Natural killer cell (primary cell): Measurements from ENCODE around the gene ATF5. TPM values are rescaled to one million over a fixed set of nuclear protein-coding genes. Genes with fewer than 3 reads are reported as not detected.
"Not testable (repeated sequence)": the region's sequence is repeated elsewhere in the genome, so short reads cannot be mapped to it uniquely, and the experiment has no call there.

Experiments
- ATAC-seq, 3 donors: fragments of 150-1000 bp in 2 of 3; fragments of 200-7000 bp in 1 of 3; cut with Tn5 transposase; 1 replicate in 1 of 3; 2 replicates in 2 of 3; pipeline ENCODE4 v1.10.0; 2021; ENCODE audit warnings: mild to moderate bottlenecking in 2 of 3, moderate library complexity in 2 of 3
- DNase-seq, 2 donors: peaks; one replicate each; pipeline versions ENCODE4 v3.0.0 to v3.0.0-alpha.2; 2013 to 2021; ENCODE audit warnings: mixed read lengths in 1 of 2
- H3K27ac ChIP-seq: one replicate; pipeline ENCODE4 v1.5.1; 2013; ENCODE audit warnings: mild to moderate bottlenecking, low read length
- H3K27me3 ChIP-seq: one replicate; pipeline ENCODE4 v1.6.1; 2013; ENCODE audit warnings: low read length; ENCODE audit not compliant: control insufficient read depth, insufficient read depth
- H3K36me3 ChIP-seq: one replicate; pipeline ENCODE4 v1.6.1; 2013; ENCODE audit warnings: low read length; ENCODE audit not compliant: control insufficient read depth, insufficient read depth
- H3K4me1 ChIP-seq: one replicate; pipeline ENCODE4 v1.6.1; 2013; ENCODE audit warnings: low read length; ENCODE audit not compliant: control insufficient read depth, insufficient read depth
- H3K4me3 ChIP-seq: one replicate; pipeline ENCODE4 v1.5.1; 2013; ENCODE audit warnings: low read length
- H3K9me3 ChIP-seq: one replicate; pipeline ENCODE4 v1.6.1; 2013; ENCODE audit warnings: low read length; ENCODE audit not compliant: control insufficient read depth, insufficient read depth
- H3K27ac Mint-ChIP-seq, 2 donors: one replicate each; pipeline ENCODE4 v1.8.0; 2022; ENCODE audit warnings: mild to moderate bottlenecking in 2 of 2, mixed read lengths in 2 of 2, moderate library complexity in 1 of 2
- H3K27me3 Mint-ChIP-seq, 2 donors: one replicate each; pipeline ENCODE4 v1.8.0; 2022; ENCODE audit warnings: low read depth in 2 of 2, mixed read lengths in 2 of 2
- H3K36me3 Mint-ChIP-seq: one replicate; pipeline ENCODE4 v1.8.0; 2022; ENCODE audit warnings: mixed read lengths
- H3K4me1 Mint-ChIP-seq, 2 donors: one replicate each; pipeline ENCODE4 v1.8.0; 2022; ENCODE audit warnings: mixed read lengths in 2 of 2
- H3K4me3 Mint-ChIP-seq: one replicate; pipeline ENCODE4 v1.8.0; 2022; ENCODE audit warnings: mild to moderate bottlenecking, moderate library complexity, mixed read lengths
- H3K9me3 Mint-ChIP-seq, 2 donors: one replicate each; pipeline ENCODE4 v1.8.0; 2022; ENCODE audit warnings: mixed read lengths in 2 of 2
- WGBS: methylation state at CpG from one replicate; pipeline ENCODE4 v1.1.7; 2013; ENCODE audit warnings: missing lambda C conversion rate; ENCODE audit not compliant: insufficient coverage; 5-methylcytosine and 5-hydroxymethylcytosine counted together
- intact Hi-C: fragments of 100-400 bp; cut with micrococcal nuclease; formaldehyde crosslinking; loops from one replicate; pipeline ENCODE4 v1.14.2; 2022
- total RNA-seq, 4 donors: library from RNA; stranded (reverse); fragments of 120-200 nt in 1 of 4; gene quantifications; one replicate each; pipeline versions ENCODE4 v1.2.3 to v1.2.4, GENCODE V29; 2013 to 2022
- TF ChIP-seq, protein P1 (sequence below): fragments of 200-600 bp; IDR thresholded peaks from one replicate; pipeline ENCODE4 v1.8.0; 2022; ENCODE audit warnings: antibody characterized with exemption

Gene ATF5
- total RNA-seq, 3 donors from 2014 or later (not counting 1 experiment from before 2014, with no cell fraction given), result 11.7 to 15.4 (median 14.2) TPM

DNA sequence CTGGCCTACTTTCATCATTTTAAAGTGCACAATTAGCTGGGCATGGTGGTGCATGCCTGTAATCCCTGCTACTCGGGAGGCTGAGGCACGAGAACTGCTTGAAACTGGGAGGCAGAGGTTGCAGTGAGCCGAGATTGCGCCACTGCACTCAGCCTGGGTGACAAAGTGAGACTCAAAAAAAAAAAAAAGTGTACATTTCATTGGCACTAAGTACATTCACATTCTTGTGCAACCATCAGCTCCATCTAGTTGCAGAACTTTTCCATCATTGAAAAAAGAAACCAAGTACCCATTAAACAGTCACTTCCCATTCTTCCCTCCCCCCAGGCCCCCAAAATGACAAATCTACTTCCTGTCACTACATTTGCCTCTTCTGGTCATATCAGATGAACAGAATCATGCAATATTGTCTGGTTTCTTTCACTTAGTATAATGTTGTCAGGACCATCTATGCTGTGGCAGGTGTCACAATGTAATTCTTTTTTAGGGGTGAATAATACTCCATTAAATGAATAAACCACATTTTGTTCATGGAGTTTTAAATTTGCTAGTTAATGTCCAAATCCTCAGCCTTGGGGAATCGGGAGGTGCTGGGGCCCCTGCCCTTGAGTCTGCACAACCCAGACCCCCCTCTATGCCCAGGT, 39.4 kb downstream of the ATF5 start:
- H3K9me3 Mint-ChIP-seq, result no peaks in the 10 kb centered on the region
- no peak overlapping the region for H3K27ac ChIP-seq
- intact Hi-C loops, result no loop called here
- H3K27me3 Mint-ChIP-seq, result peaks cover 0 to 5% of the 10 kb centered on the region in 2 donors
- H3K36me3 ChIP-seq, result no peaks in the 10 kb centered on the region
- no peak for DNase-seq
- TF ChIP-seq, protein P1, sequence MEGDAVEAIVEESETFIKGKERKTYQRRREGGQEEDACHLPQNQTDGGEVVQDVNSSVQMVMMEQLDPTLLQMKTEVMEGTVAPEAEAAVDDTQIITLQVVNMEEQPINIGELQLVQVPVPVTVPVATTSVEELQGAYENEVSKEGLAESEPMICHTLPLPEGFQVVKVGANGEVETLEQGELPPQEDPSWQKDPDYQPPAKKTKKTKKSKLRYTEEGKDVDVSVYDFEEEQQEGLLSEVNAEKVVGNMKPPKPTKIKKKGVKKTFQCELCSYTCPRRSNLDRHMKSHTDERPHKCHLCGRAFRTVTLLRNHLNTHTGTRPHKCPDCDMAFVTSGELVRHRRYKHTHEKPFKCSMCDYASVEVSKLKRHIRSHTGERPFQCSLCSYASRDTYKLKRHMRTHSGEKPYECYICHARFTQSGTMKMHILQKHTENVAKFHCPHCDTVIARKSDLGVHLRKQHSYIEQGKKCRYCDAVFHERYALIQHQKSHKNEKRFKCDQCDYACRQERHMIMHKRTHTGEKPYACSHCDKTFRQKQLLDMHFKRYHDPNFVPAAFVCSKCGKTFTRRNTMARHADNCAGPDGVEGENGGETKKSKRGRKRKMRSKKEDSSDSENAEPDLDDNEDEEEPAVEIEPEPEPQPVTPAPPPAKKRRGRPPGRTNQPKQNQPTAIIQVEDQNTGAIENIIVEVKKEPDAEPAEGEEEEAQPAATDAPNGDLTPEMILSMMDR, result no peak
- H3K36me3 Mint-ChIP-seq, result no peaks in the 10 kb centered on the region
- H3K4me1 ChIP-seq, result peaks cover 29% of the 10 kb centered on the region
- H3K4me3 ChIP-seq, result no peak overlapping the region
- peaks cover 5% of the 10 kb centered on the region for H3K9me3 ChIP-seq
- H3K4me1 Mint-ChIP-seq, result peaks cover 6 to 7% of the 10 kb centered on the region in 2 donors
- H3K27me3 ChIP-seq, result peaks cover 7% of the 10 kb centered on the region
- 83% methylated on average over 4 of the region's 5 CpGs for WGBS
- no peak for ATAC-seq
- no peak overlapping the region for H3K27ac Mint-ChIP-seq
- no peak overlapping the region for H3K4me3 Mint-ChIP-seq

DNA sequence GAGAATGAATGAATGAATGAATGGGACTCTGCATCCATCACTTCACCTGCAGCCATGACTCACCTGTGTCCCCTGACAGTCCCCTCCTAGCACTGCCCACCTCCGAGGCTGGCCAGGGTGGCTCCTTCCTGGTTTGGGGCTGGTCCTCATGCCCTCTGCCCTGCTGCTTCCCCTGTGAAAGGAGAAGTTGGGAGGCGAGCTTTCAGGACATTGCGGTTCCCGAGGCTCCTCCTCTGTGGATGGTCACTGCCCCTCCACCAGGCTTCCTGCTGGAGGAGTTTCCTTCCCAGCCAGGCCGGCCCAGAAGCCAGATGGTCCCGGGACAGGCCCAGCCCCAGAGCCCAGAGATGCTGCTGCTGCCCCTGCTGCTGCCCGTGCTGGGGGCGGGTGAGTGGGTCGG, 40.4 kb downstream of the ATF5 start:
- H3K4me1 ChIP-seq, result peaks cover 29% of the 10 kb centered on the region
- peak in 2 of 3 donors; percentile 14 to 18 for ATAC-seq
- intact Hi-C loops, H3K9me3 ChIP-seq, H3K27ac Mint-ChIP-seq, H3K9me3 Mint-ChIP-seq, H3K36me3 ChIP-seq, H3K27ac ChIP-seq, H3K27me3 Mint-ChIP-seq, DNase-seq, H3K36me3 Mint-ChIP-seq, H3K4me1 Mint-ChIP-seq, H3K27me3 ChIP-seq, H3K4me3 Mint-ChIP-seq, H3K4me3 ChIP-seq: not testable (repeated sequence)
- no CpG with 5 or more reads among the region's 9 CpGs for WGBS

DNA sequence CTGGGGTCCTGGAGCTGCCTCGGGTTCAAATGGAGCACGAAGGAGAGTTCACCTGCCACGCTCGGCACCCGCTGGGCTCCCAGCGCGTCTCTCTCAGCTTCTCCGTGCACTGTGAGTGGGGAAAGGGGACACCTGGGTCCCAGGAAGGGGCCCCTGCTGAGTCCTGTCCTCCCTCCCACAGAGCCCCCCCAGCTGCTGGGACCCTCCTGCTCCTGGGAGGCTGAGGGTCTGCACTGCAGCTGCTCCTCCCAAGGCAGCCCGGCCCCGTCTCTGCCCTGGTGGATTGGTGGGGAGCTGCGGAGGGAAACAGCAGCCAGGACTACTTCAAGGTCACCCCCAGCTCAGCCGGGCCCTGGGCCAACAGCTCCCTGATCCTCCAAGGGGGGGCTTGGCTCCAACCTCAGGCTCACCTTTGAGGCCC, 43.0 kb downstream of the ATF5 start:
- intact Hi-C loops, result no loop called here
- WGBS, result 88% methylated on average over 6 of the region's 12 CpGs
- peaks cover 18% of the 10 kb centered on the region for H3K36me3 ChIP-seq
- ATAC-seq (no peak), DNase-seq (no peak)
- TF ChIP-seq, protein P1, result no peak
- no peaks in the 10 kb centered on the region for H3K36me3 Mint-ChIP-seq
- H3K4me1 Mint-ChIP-seq, result no peaks in the 10 kb centered on the region
- no peak overlapping the region for H3K27ac Mint-ChIP-seq
- H3K9me3 Mint-ChIP-seq, result no peaks in the 10 kb centered on the region
- H3K4me3 ChIP-seq, result no peak overlapping the region
- peaks cover 7% of the 10 kb centered on the region for H3K4me1 ChIP-seq
- no peaks in the 10 kb centered on the region for H3K9me3 ChIP-seq
- H3K4me3 Mint-ChIP-seq, result no peak overlapping the region
- no peak overlapping the region for H3K27ac ChIP-seq
- peaks cover 0 to 5% of the 10 kb centered on the region in 2 donors for H3K27me3 Mint-ChIP-seq
- H3K27me3 ChIP-seq, result peaks cover 7% of the 10 kb centered on the region

DNA sequence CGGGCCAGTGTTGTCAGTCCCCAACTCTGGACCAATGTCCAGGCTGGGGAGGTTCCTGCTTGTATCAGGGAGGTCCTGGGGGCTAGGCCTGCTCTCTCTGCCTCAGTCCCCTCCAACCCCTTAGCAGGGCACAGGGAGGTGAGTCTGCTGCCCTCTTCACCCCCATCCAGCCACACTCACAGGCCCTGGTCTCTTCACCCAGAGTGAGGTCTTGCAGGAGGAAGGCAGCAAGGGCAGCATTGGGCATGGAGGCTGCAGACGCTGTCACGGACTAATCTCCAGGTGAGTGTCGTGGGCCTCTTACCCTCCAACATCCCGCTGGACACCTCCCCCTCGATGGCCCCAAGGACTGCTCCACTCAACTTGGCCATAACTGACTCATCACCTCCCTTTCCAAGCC, 43.8 kb downstream of the ATF5 start:
- H3K4me1 ChIP-seq, result peaks cover 7% of the 10 kb centered on the region
- H3K4me1 Mint-ChIP-seq, result no peaks in the 10 kb centered on the region
- no peaks in the 10 kb centered on the region for H3K9me3 Mint-ChIP-seq
- intact Hi-C loops, result no loop called here
- H3K36me3 Mint-ChIP-seq, result no peaks in the 10 kb centered on the region
- H3K36me3 ChIP-seq, result peaks cover 23% of the 10 kb centered on the region
- H3K27me3 Mint-ChIP-seq, result peaks cover 0 to 5% of the 10 kb centered on the region in 2 donors
- H3K27me3 ChIP-seq, result peaks cover 7% of the 10 kb centered on the region
- TF ChIP-seq, protein P1, result no peak
- H3K27ac Mint-ChIP-seq, result no peak overlapping the region
- no peak for ATAC-seq
- no peak overlapping the region for H3K4me3 Mint-ChIP-seq
- no peak overlapping the region for H3K4me3 ChIP-seq
- H3K9me3 ChIP-seq, result no peaks in the 10 kb centered on the region
- no peak overlapping the region for H3K27ac ChIP-seq
- DNase-seq, result no peak
- WGBS, result 90% methylated on average over 6 of the region's 6 CpGs
